Colonic mucosa (tissue), 4 donors: ENCODE data around the gene ATL1. TPM values are rescaled to one million over a fixed set of nuclear protein-coding genes. Genes with fewer than 3 reads are reported as not detected.

ENCODE experiments used
- DNase-seq: peaks from one replicate; pipeline ENCODE4 v3.0.0-alpha.2; 2020
- H3K27ac ChIP-seq: fragments of 200-600 bp; one replicate; pipeline ENCODE4 v1.8.0; 2021
- H3K27me3 ChIP-seq: fragments of 200-600 bp; one replicate; pipeline ENCODE4 v1.8.0; 2021
- H3K36me3 ChIP-seq: fragments of 200-600 bp; one replicate; pipeline ENCODE4 v1.8.0; 2021
- H3K4me1 ChIP-seq: fragments of 200-600 bp; one replicate; pipeline ENCODE4 v1.8.0; 2021; ENCODE audit warnings: mild to moderate bottlenecking
- H3K4me3 ChIP-seq: fragments of 200-600 bp; one replicate; pipeline ENCODE4 v1.8.0; 2021
- H3K9ac ChIP-seq, 2 donors: one replicate each; pipeline ENCODE4 v1.7.0; 2013; ENCODE audit warnings: control low read depth in 2 of 2, low read depth in 2 of 2, low read length in 2 of 2
- H3K9me3 ChIP-seq: fragments of 200-600 bp; one replicate; pipeline ENCODE4 v1.8.0; 2021
- intact Hi-C: fragments of 100-400 bp; cut with DNase I; formaldehyde crosslinking; loops from one replicate; pipeline ENCODE4 v1.14.1; 2022
- total RNA-seq, 2 donors: library from RNA; stranded (reverse); fragmentation: NEBNext Ultra II Directional in 1 of 2; extraction: Animal tissue kit (Norgen Biotek cat#: 25700) in 1 of 2; gene quantifications; one replicate each; pipeline ENCODE4 v1.2.1, GENCODE V29; 2021
- TF ChIP-seq, protein P1 (sequence below): fragments of 200-600 bp; IDR thresholded peaks from one replicate; pipeline ENCODE4 v1.8.0; 2022; ENCODE audit warnings: antibody characterized with exemption, mild to moderate bottlenecking
- donor health status: healthy.
- donor health status: DM: no; HTN: no; CAD: no.
- donor health status: DM: no; HTN: no; CAD: no.

ATL1 gene
- total RNA-seq, 2 donors from 2014 or later, result 4.3 to 11.9 TPM

DNA sequence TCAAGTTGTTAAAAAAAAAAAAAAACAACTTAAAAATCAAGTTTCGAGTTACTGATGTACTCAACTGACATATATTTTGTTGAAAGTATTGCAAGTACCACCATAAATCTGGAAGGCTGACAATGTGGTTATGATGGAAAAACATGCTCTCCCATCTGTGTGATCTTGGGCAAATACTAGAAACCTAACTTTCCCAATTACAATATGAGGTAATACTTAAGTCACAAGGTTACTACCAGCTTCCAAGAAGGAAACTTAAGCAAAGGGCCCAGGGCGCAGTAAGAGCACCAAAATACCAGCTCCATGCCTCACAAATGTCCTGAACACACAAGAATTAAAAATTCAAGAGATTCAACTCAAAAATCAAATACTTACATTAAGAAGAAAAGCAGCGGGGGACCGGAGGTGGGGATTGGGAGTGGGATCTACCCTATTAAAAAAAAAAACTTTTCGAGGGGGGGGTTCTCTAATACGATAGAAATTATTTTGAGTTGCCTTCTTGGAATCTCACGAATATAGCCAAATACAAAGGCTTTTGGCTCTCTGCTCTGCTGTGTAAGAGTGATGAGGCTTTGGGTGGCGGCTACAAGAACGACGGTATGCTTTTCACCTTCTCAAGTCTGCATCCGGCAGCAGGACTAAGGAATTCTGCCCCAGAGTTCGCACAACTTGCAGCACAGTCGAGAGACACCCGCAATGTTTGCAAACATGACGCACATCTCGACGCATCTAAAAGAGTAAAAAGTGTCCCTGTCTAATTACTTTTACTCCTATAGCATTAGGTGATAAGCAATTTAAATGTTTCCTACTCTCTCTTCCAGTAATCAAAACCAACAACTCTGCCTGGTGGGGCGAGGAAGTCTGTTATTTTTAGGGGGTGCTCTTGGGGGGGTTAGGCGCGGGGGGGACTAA lies 107.1 kb downstream of the ATL1 start:
- Histone ChIP-seq H3K4me3 (peak overlapping the region; percentile 87), H3K27ac (peak overlapping the region; percentile 96), H3K4me1 (no peaks in the 10 kb centered on the region), H3K36me3 (no peaks in the 10 kb centered on the region), H3K27me3 (no peaks in the 10 kb centered on the region), H3K9me3 (no peaks in the 10 kb centered on the region), H3K9ac (peak overlapping the region; percentile 76 to 82)
- peak; percentile 45 for DNase-seq
- intact Hi-C loops, result no loop called here
- TF ChIP-seq, protein P1, sequence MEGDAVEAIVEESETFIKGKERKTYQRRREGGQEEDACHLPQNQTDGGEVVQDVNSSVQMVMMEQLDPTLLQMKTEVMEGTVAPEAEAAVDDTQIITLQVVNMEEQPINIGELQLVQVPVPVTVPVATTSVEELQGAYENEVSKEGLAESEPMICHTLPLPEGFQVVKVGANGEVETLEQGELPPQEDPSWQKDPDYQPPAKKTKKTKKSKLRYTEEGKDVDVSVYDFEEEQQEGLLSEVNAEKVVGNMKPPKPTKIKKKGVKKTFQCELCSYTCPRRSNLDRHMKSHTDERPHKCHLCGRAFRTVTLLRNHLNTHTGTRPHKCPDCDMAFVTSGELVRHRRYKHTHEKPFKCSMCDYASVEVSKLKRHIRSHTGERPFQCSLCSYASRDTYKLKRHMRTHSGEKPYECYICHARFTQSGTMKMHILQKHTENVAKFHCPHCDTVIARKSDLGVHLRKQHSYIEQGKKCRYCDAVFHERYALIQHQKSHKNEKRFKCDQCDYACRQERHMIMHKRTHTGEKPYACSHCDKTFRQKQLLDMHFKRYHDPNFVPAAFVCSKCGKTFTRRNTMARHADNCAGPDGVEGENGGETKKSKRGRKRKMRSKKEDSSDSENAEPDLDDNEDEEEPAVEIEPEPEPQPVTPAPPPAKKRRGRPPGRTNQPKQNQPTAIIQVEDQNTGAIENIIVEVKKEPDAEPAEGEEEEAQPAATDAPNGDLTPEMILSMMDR, result no peak

DNA sequence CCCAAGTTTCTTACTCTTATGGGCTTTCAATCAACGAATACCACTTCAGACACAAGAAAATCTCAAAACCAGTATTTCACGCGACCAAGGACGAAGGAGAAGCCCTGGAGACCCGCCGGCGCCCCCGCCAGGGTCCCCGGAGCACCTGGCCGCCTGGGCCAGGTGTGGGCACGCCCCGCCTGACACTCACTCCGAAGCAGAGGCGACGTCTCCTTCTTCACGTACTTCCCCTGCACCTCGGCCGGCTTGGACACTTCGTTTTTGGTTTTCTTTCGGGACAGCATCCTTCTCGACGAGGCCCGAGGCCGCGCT lies 107.7 kb downstream of the ATL1 start:
- Histone ChIP-seq H3K27me3 (no peaks in the 10 kb centered on the region), H3K9ac (peak overlapping the region; percentile 76 to 82), H3K4me1 (no peaks in the 10 kb centered on the region), H3K4me3 (peak overlapping the region; percentile 87), H3K36me3 (no peaks in the 10 kb centered on the region), H3K9me3 (no peaks in the 10 kb centered on the region), H3K27ac (peak overlapping the region; percentile 96)
- DNase-seq, result peak; percentile 61
- intact Hi-C loops, result no loop called here
- TF ChIP-seq, protein P1, result no peak

GRCh38 chr14:50667996-50668825 lies 108.3 kb downstream of the ATL1 start, which contains the start of gene SAV1:
SAV1 (minus strand) TSS chr14:50668306; CDS start chr14:50667967, 339 bp downstream.
- peak within 1 kb of the TSS; percentile 96 for H3K27ac ChIP-seq
- intact Hi-C loops, result no loop called here

DNA sequence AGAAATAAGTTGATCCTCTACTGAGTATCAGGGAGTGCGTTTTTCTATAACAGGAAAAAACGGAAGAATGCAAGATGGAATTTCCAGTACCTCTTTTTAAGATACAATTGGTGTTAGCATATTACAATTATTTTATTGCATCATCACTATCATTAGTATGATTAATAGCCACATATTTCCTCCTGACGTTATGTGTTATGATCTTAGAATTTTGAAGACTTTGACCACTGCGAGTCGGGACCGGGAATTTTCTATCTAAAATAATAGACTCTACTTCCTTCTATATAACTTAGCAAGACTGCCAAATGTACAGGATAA lies 108.8 kb downstream of the ATL1 start:
- H3K4me1 ChIP-seq, result no peaks in the 10 kb centered on the region
- no peaks in the 10 kb centered on the region for H3K9me3 ChIP-seq
- peak overlapping the region; percentile 87 for H3K4me3 ChIP-seq
- TF ChIP-seq, protein P1, result no peak
- intact Hi-C loops, result no loop called here
- DNase-seq, result no peak
- no peaks in the 10 kb centered on the region for H3K36me3 ChIP-seq
- H3K27me3 ChIP-seq, result no peaks in the 10 kb centered on the region
- H3K27ac ChIP-seq, result peak overlapping the region; percentile 96
- H3K9ac ChIP-seq, result peak overlapping the region in 1 of 2 donors; percentile 76

More at GRCh38 chr14:50667996-50668825, 108.3 kb downstream of the ATL1 start, which contains the start of gene SAV1:
- TF ChIP-seq, protein P1, result no peak
- no peaks in the 10 kb centered on the region for H3K36me3 ChIP-seq
- no peaks in the 10 kb centered on the region for H3K4me1 ChIP-seq
- peak; percentile 82 for DNase-seq
- H3K9me3 ChIP-seq, result no peaks in the 10 kb centered on the region
- H3K27me3 ChIP-seq, result no peaks in the 10 kb centered on the region
- peak within 1 kb of the TSS; percentile 87 for H3K4me3 ChIP-seq
- H3K9ac ChIP-seq, result peak within 1 kb of the TSS; percentile 76 to 82

DNA sequence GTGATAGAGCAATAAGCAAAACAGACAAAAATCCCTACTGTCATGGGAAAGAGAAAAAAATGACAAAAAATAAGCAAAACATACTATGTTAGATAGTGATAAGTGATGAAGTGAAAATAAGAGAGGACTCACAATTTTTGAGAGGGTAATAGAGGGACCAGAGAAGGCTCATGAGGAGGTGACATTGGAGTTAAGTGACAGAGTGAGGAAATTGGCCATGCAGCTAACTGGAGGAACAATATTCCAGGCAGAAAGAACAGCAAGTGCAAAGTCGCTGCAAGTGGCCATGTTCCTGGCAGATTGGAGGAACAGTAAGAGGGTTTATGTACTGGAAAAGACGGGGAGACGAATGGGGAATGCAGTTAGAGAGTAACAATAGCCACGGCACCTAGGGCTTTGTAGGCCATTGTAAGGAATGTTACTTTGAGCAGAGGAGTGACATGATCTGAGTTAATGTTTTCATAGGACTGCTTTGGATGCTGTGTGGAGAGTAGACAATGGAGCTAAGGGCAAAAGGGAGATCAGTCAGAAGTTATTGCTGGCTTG lies 109.6 kb downstream of the ATL1 start:
- Histone ChIP-seq H3K9me3 (no peaks in the 10 kb centered on the region), H3K36me3 (no peaks in the 10 kb centered on the region), H3K27ac (no peak overlapping the region), H3K27me3 (no peaks in the 10 kb centered on the region), H3K4me3 (no peak overlapping the region), H3K9ac (no peak overlapping the region), H3K4me1 (no peaks in the 10 kb centered on the region)
- TF ChIP-seq, protein P1, result no peak
- DNase-seq, result no peak
- intact Hi-C loops, result no loop called here
